Measurements from ENCODE around the gene BMX.
A peak's percentile ranks its signal among the peaks of the same experiment; 100 is the strongest.

BMX gene

DNA sequence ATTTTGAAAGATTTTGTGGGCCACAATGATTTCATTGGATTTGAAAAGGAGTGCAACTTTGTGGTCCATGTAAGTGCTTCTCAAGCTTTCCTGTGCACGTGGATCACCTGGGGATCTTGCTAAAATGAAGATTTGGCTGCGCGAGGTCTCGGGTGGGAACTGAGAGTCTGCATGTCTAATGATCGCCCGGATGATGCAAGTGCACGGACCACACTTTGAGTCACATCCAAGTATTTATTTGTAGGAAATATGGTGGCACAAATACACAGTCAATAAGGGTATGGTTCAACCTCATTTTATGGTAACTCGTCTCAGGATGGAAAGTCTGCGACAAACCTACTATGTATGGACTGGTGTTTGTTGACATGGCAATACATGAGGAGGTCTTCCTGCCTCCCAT lies 899 bp downstream of the BMX start:
- 95% methylated on average over 8 of the region's 9 CpGs for WGBS (ENCODE audit: insufficient coverage)
- H3K27ac ChIP-seq (ENCODE audit: insufficient read depth in 1 of 2, low read depth in 1 of 2, low read length in 2 of 2, poor library complexity in 1 of 2, severe bottlenecking in 2 of 2): no peak overlapping the region
- H3K27me3 ChIP-seq (replicated peaks in 2 of 5; ENCODE audit: control insufficient read depth in 4 of 5, insufficient read depth in 5 of 5, low read length in 4 of 5): peaks cover 0 to 38% (median 0%) of the 10 kb centered on the region in 5 experiments
- ChIA-PET POLR2A (no interaction called here), CTCF (interaction anchor here (1.2 to 4.9 kb wide), 5 partner anchors 15 to 202 kb away, joined by 3 to 32 read pairs (median 4); no protein-coding TSS in a partner anchor)
- H3K9me3 ChIP-seq (ENCODE audit: control extremely low read depth in 1 of 5, control insufficient read depth in 4 of 5, insufficient read depth in 2 of 5, low read depth in 1 of 5, low read length in 4 of 5): no peaks in the 10 kb centered on the region
- peaks cover 0 to 8% (median 2%) of the 10 kb centered on the region in 4 experiments for H3K4me1 ChIP-seq (ENCODE audit: control extremely low read depth in 1 of 4, control insufficient read depth in 4 of 4, insufficient read depth in 4 of 4, low read length in 3 of 4)
- H3K36me3 ChIP-seq (ENCODE audit: control insufficient read depth in 4 of 4, insufficient read depth in 4 of 4, low read length in 3 of 4): no peaks in the 10 kb centered on the region
- no peak for DNase-seq
- H3K4me3 ChIP-seq (ENCODE audit: control insufficient read depth in 1 of 7, extremely low read depth in 1 of 7, insufficient read depth in 4 of 7, low read depth in 2 of 7, low read length in 6 of 7): no peak overlapping the region

DNA sequence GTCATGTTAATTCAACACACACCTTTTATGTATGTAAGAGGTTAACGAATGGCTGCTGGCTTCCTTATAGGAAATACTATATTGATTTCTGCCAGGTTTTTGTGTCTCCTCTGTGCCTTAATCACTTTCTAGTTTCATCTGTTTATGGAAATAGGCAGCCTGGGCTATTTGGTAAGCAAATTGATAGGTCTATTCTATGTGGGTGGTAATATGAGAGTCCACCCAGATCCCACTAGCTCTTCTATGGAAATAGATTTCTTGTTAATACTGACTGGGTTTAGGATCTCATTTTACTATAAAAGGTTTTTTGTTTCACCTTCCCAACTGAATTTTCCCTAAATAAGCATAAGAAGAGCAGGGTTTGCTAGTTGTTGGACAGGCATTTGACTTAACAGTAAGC lies 4.1 kb downstream of the BMX start:
- Histone ChIP-seq H3K27ac (ENCODE audit: insufficient read depth in 1 of 2, low read depth in 1 of 2, low read length in 2 of 2, poor library complexity in 1 of 2, severe bottlenecking in 2 of 2) (no peak overlapping the region), H3K4me3 (ENCODE audit: control insufficient read depth in 1 of 7, extremely low read depth in 1 of 7, insufficient read depth in 4 of 7, low read depth in 2 of 7, low read length in 6 of 7) (no peak overlapping the region), H3K4me1 (ENCODE audit: control extremely low read depth in 1 of 4, control insufficient read depth in 4 of 4, insufficient read depth in 4 of 4, low read length in 3 of 4) (peaks cover 0 to 5% (median 2%) of the 10 kb centered on the region in 4 experiments), H3K36me3 (ENCODE audit: control insufficient read depth in 4 of 4, insufficient read depth in 4 of 4, low read length in 3 of 4) (no peaks in the 10 kb centered on the region), H3K27me3 (replicated peaks in 2 of 5; ENCODE audit: control insufficient read depth in 4 of 5, insufficient read depth in 5 of 5, low read length in 4 of 5) (peaks cover 0 to 42% (median 0%) of the 10 kb centered on the region in 5 experiments), H3K9me3 (ENCODE audit: control extremely low read depth in 1 of 5, control insufficient read depth in 4 of 5, insufficient read depth in 2 of 5, low read depth in 1 of 5, low read length in 4 of 5) (no peaks in the 10 kb centered on the region)
- WGBS (ENCODE audit: insufficient coverage): no CpG with 5 or more reads among the region's 1 CpG
- ChIA-PET CTCF (no interaction called here), POLR2A (no interaction called here)
- DNase-seq: no peak

DNA sequence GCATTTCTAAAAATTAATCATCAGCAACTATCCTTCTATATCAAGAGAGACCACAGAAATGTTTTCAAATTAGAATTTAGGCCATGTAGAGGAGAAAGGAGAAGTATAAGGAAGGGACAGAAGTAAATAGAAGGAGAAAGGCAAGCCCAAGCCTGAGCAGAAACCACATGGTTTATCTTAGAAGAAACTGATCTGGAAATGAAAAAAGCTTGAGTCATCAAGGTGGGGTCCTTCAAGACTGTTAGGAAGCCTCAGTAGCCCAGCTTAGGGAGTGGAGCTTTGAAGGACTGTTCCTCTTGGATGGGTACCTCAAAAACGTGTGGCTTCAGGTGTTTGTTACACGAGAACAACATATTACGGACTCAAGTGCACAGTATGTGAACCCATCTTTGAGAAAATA lies 4.5 kb downstream of the BMX start:
- no peak overlapping the region for H3K27ac ChIP-seq (ENCODE audit: insufficient read depth in 1 of 2, low read depth in 1 of 2, low read length in 2 of 2, poor library complexity in 1 of 2, severe bottlenecking in 2 of 2)
- H3K4me3 ChIP-seq (ENCODE audit: control insufficient read depth in 1 of 7, extremely low read depth in 1 of 7, insufficient read depth in 4 of 7, low read depth in 2 of 7, low read length in 6 of 7): no peak overlapping the region
- CTCF ChIA-PET: no interaction called here
- peaks cover 0 to 5% (median 2%) of the 10 kb centered on the region in 4 experiments for H3K4me1 ChIP-seq (ENCODE audit: control extremely low read depth in 1 of 4, control insufficient read depth in 4 of 4, insufficient read depth in 4 of 4, low read length in 3 of 4)
- H3K9me3 ChIP-seq (ENCODE audit: control extremely low read depth in 1 of 5, control insufficient read depth in 4 of 5, insufficient read depth in 2 of 5, low read depth in 1 of 5, low read length in 4 of 5): no peaks in the 10 kb centered on the region
- peak in 2 of 3 donors; percentile 21 to 31 for DNase-seq
- POLR2A ChIA-PET: no interaction called here
- H3K27me3 ChIP-seq (replicated peaks in 2 of 5; ENCODE audit: control insufficient read depth in 4 of 5, insufficient read depth in 5 of 5, low read length in 4 of 5): peaks cover 0 to 41% (median 0%) of the 10 kb centered on the region in 5 experiments
- H3K36me3 ChIP-seq (ENCODE audit: control insufficient read depth in 4 of 4, insufficient read depth in 4 of 4, low read length in 3 of 4): no peaks in the 10 kb centered on the region
- no CpG with 5 or more reads among the region's 3 CpGs for WGBS (ENCODE audit: insufficient coverage)

DNA sequence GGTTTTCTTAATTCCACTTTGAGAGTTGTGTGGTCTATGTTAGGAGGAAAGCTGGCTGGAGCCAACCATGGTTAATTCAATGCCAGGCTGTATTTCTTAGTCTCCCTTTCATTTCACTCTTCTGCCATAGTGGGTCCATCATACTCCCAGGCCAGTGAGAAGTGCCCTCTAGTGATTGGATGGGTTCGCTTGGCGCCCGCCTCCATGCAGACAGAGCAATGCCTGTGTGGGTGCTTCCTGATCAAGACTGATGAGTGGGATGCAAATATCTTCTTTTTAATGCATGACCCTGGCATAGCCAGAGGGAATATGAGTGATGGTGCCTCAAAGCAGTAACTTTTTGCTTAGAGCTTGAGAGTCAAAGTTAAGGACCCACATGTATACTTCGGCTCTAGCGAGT lies 6.4 kb downstream of the BMX start:
- no peaks in the 10 kb centered on the region for H3K9me3 ChIP-seq (ENCODE audit: control extremely low read depth in 1 of 5, control insufficient read depth in 4 of 5, insufficient read depth in 2 of 5, low read depth in 1 of 5, low read length in 4 of 5)
- no peak for DNase-seq
- no peaks in the 10 kb centered on the region for H3K36me3 ChIP-seq (ENCODE audit: control insufficient read depth in 4 of 4, insufficient read depth in 4 of 4, low read length in 3 of 4)
- WGBS (ENCODE audit: insufficient coverage): 85% methylated on average over 4 of the region's 5 CpGs
- H3K4me1 ChIP-seq (ENCODE audit: control extremely low read depth in 1 of 4, control insufficient read depth in 4 of 4, insufficient read depth in 4 of 4, low read length in 3 of 4): peaks cover 0 to 8% (median 2%) of the 10 kb centered on the region in 4 experiments
- H3K27me3 ChIP-seq (replicated peaks in 2 of 5; ENCODE audit: control insufficient read depth in 4 of 5, insufficient read depth in 5 of 5, low read length in 4 of 5): peaks cover 0 to 30% (median 0%) of the 10 kb centered on the region in 5 experiments
- no peak overlapping the region for H3K27ac ChIP-seq (ENCODE audit: insufficient read depth in 1 of 2, low read depth in 1 of 2, low read length in 2 of 2, poor library complexity in 1 of 2, severe bottlenecking in 2 of 2)
- ChIA-PET POLR2A (no interaction called here), CTCF (no interaction called here)
- H3K4me3 ChIP-seq (ENCODE audit: control insufficient read depth in 1 of 7, extremely low read depth in 1 of 7, insufficient read depth in 4 of 7, low read depth in 2 of 7, low read length in 6 of 7): no peak overlapping the region

DNA sequence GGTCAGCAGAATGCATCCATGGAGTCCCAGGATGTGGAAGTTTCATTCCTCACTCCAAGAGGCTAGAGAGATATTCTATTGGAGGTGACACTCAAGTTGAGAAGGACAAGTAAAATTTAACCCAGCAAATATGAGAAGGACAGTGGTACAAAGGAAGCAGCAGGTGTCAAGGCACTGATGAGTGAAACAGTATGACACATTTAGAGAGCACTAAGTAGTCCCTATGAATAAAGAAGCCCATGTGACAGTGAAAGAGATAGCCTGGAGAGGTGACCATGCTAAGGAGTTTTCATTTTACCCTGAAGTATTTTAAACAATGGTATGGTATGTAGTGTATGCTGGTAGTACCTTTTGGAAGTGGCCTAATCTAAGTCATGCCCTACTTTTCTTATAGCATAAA lies 9.2 kb downstream of the BMX start:
- Histone ChIP-seq H3K27ac (ENCODE audit: insufficient read depth in 1 of 2, low read depth in 1 of 2, low read length in 2 of 2, poor library complexity in 1 of 2, severe bottlenecking in 2 of 2) (no peak overlapping the region), H3K9me3 (ENCODE audit: control extremely low read depth in 1 of 5, control insufficient read depth in 4 of 5, insufficient read depth in 2 of 5, low read depth in 1 of 5, low read length in 4 of 5) (no peaks in the 10 kb centered on the region), H3K27me3 (replicated peaks in 2 of 5; ENCODE audit: control insufficient read depth in 4 of 5, insufficient read depth in 5 of 5, low read length in 4 of 5) (peaks cover 0 to 20% (median 0%) of the 10 kb centered on the region in 5 experiments), H3K4me1 (ENCODE audit: control extremely low read depth in 1 of 4, control insufficient read depth in 4 of 4, insufficient read depth in 4 of 4, low read length in 3 of 4) (peaks cover 0 to 25% (median 3%) of the 10 kb centered on the region in 4 experiments), H3K36me3 (ENCODE audit: control insufficient read depth in 4 of 4, insufficient read depth in 4 of 4, low read length in 3 of 4) (no peaks in the 10 kb centered on the region), H3K4me3 (ENCODE audit: control insufficient read depth in 1 of 7, extremely low read depth in 1 of 7, insufficient read depth in 4 of 7, low read depth in 2 of 7, low read length in 6 of 7) (no peak overlapping the region)
- DNase-seq: no peak
- ChIA-PET POLR2A (no interaction called here), CTCF (no interaction called here)

DNA sequence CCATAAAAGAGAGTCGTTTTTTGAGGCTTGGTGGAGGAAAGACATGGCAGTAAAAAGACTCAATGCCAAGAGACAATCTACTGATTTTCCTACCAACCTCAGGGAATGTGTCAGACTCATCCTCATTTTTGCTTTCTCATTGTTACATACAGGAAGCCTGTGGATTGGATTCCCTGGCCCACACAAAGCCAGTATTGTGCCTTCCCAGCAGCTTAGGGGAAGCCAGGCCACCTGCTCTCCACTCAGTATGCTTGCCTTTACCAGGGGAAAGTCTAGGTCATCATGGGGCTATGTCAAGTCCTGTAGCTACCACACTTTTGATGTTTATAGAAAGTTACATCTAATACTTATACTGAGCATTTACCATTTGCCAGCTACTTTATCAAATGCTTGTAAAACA lies 11.0 kb downstream of the BMX start:
- CTCF ChIA-PET: no interaction called here
- WGBS (ENCODE audit: insufficient coverage): 50% methylated on average over 1 of the region's 1 CpG
- peaks cover 0 to 28% (median 3%) of the 10 kb centered on the region in 4 experiments for H3K4me1 ChIP-seq (ENCODE audit: control extremely low read depth in 1 of 4, control insufficient read depth in 4 of 4, insufficient read depth in 4 of 4, low read length in 3 of 4)
- no peak overlapping the region for H3K4me3 ChIP-seq (ENCODE audit: control insufficient read depth in 1 of 7, extremely low read depth in 1 of 7, insufficient read depth in 4 of 7, low read depth in 2 of 7, low read length in 6 of 7)
- no peak for DNase-seq
- POLR2A ChIA-PET: interaction anchor here (0.6 kb wide), 1 partner anchor 41 kb away, joined by 3 read pairs; no protein-coding TSS in a partner anchor
- H3K27ac ChIP-seq (ENCODE audit: insufficient read depth in 1 of 2, low read depth in 1 of 2, low read length in 2 of 2, poor library complexity in 1 of 2, severe bottlenecking in 2 of 2): no peak overlapping the region
- H3K27me3 ChIP-seq (replicated peaks in 2 of 5; ENCODE audit: control insufficient read depth in 4 of 5, insufficient read depth in 5 of 5, low read length in 4 of 5): peaks cover 0 to 14% (median 0%) of the 10 kb centered on the region in 5 experiments
- H3K36me3 ChIP-seq (ENCODE audit: control insufficient read depth in 4 of 4, insufficient read depth in 4 of 4, low read length in 3 of 4): no peaks in the 10 kb centered on the region
- H3K9me3 ChIP-seq (ENCODE audit: control extremely low read depth in 1 of 5, control insufficient read depth in 4 of 5, insufficient read depth in 2 of 5, low read depth in 1 of 5, low read length in 4 of 5): no peaks in the 10 kb centered on the region

DNA sequence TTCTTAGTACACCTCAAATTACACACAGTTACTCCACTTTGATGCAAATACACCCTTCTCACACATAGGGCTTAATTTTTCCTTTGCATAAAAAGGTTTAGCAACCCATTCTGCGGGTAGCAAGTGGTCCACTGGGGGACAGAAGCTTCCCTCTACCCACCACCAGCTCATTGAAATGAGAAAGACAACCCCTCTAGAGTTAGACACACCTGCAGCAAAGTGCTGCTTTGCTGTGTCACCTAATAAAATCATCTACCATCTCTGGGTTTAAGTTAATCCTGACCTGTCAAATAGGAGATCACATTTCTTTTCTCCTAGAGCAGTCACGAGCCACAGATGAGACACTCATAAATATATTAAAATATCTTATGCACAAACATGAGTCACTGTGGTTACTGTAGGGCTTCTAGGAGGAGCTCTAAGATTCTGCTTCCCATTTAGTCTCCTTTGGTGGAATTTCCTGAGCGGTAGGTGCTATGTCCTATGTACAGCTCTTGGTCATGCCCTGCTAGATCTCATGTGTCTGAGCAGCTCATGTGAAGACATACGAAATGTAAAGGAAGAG lies 11.9 kb downstream of the BMX start:
- WGBS (ENCODE audit: insufficient coverage): 60% methylated on average over 2 of the region's 4 CpGs
- ChIA-PET POLR2A (no interaction called here), CTCF (interaction anchor here (1.3 kb wide), 1 partner anchor 44 kb away, joined by 3 read pairs; no protein-coding TSS in a partner anchor)
- peaks cover 0 to 30% (median 3%) of the 10 kb centered on the region in 4 experiments for H3K4me1 ChIP-seq (ENCODE audit: control extremely low read depth in 1 of 4, control insufficient read depth in 4 of 4, insufficient read depth in 4 of 4, low read length in 3 of 4)
- no peaks in the 10 kb centered on the region for H3K9me3 ChIP-seq (ENCODE audit: control extremely low read depth in 1 of 5, control insufficient read depth in 4 of 5, insufficient read depth in 2 of 5, low read depth in 1 of 5, low read length in 4 of 5)
- H3K4me3 ChIP-seq (ENCODE audit: control insufficient read depth in 1 of 7, extremely low read depth in 1 of 7, insufficient read depth in 4 of 7, low read depth in 2 of 7, low read length in 6 of 7): no peak overlapping the region
- H3K36me3 ChIP-seq (ENCODE audit: control insufficient read depth in 4 of 4, insufficient read depth in 4 of 4, low read length in 3 of 4): no peaks in the 10 kb centered on the region
- peaks cover 0 to 10% (median 0%) of the 10 kb centered on the region in 5 experiments for H3K27me3 ChIP-seq (replicated peaks in 2 of 5; ENCODE audit: control insufficient read depth in 4 of 5, insufficient read depth in 5 of 5, low read length in 4 of 5)
- no peak overlapping the region for H3K27ac ChIP-seq (ENCODE audit: insufficient read depth in 1 of 2, low read depth in 1 of 2, low read length in 2 of 2, poor library complexity in 1 of 2, severe bottlenecking in 2 of 2)
- peak in 2 of 3 donors; percentile 37 to 60 for DNase-seq
